LNCaP clone FGC (cell line): ENCODE data around the gene C6orf89.
A peak's percentile ranks its signal among the peaks of the same experiment; 100 is the strongest.

Experiments
- DNase-seq: peaks from one replicate; pipeline ENCODE4 v3.0.0-alpha.2; 2011; ENCODE audit warnings: low read depth
- H3K4me3 ChIP-seq: 2 replicates; pipeline ENCODE4 v1.5.1; 2011; ENCODE audit warnings: mild to moderate bottlenecking, low read depth, low read length, control low read depth
- TF ChIP-seq, protein P1 (sequence below): IDR thresholded peaks from 2 replicates; pipeline ENCODE4 v1.5.1; 2012; ENCODE audit warnings: mild to moderate bottlenecking; ENCODE audit not compliant: control insufficient read depth, insufficient read depth; ENCODE audit errors: extremely low read depth

C6orf89 gene

DNA sequence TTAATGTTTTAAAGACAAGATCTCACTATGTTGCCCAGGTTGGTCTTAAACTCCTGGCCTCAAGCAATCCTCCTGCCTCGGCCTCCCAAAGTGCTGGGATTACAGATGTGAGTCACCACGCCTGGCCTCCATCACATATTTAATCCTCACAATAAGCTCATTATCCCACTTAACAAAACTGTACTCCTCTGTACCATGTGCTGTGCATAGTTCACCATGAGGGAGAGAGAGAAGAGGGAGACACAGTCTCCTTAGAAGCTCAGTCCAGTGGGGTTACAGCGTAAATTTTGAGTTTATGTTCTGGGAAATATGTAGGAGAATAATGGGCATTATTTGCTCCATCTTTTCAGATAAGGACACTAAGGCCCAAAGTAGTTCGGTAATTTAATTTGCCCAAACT is 38.6 kb upstream of the C6orf89 start:
- TF ChIP-seq, protein P1, sequence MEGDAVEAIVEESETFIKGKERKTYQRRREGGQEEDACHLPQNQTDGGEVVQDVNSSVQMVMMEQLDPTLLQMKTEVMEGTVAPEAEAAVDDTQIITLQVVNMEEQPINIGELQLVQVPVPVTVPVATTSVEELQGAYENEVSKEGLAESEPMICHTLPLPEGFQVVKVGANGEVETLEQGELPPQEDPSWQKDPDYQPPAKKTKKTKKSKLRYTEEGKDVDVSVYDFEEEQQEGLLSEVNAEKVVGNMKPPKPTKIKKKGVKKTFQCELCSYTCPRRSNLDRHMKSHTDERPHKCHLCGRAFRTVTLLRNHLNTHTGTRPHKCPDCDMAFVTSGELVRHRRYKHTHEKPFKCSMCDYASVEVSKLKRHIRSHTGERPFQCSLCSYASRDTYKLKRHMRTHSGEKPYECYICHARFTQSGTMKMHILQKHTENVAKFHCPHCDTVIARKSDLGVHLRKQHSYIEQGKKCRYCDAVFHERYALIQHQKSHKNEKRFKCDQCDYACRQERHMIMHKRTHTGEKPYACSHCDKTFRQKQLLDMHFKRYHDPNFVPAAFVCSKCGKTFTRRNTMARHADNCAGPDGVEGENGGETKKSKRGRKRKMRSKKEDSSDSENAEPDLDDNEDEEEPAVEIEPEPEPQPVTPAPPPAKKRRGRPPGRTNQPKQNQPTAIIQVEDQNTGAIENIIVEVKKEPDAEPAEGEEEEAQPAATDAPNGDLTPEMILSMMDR, result no peak
- no peak for DNase-seq
- H3K4me3 ChIP-seq, result no peak overlapping the region

DNA sequence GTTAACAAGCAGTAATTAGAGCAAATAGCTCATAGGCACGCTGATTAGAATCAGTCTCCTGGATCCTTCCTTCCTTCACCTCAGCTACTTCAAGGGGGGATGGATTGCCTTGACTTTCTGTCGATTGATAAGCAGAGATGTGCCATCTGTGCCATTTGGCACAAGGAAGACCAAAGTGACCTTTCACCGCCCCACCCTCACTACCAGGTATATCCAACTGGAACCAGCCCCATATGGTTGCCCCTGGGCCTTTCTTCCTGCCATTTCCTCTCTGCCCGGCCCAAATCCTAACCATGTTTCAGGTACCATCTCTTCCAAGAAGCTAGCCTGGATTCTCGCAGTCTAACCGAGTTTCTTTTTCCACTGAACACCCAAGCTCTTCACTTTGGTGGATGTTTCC is 37.8 kb upstream of the C6orf89 start:
- no peak for DNase-seq
- no peak overlapping the region for H3K4me3 ChIP-seq
- TF ChIP-seq, protein P1, result no peak

DNA sequence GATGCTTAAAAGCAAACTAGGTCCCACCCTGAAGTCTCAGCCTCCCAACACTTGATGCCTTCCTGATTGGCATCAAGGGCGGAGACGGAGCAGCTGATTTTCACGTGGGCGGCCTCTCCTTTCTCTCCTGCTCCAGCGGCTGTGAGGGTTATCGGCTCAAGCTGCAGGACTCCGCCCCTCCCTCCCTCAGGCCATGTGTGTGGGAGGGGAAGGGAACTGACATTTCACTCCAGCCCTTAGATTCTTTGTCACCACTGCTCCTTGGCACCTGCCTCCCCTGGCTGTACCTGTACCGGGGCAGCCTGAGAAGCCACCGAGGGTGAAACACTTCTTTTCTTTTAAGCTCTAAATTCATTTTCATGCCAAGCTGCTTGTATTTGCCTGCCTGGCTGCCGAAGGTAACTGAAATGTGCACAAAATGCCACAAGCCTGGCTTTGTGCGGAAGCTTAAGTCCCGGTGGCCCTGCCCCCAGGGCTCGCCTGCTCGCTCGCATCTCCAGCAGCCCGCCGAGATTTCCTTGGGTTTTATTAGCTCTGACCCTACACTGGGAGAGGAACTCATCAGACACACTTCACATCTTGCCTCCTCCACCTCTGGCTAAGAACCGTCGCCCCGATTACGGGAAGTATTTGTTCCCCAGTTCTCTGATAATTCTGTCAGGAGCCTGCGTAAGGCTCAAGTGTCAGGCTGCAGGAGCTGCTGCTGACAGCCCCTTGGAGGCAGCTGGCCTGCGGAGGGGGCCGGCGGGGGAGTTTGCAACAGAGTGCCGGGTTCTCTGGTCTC is 36.9 kb upstream of the C6orf89 start:
- no peak for DNase-seq
- H3K4me3 ChIP-seq, result no peak overlapping the region
- TF ChIP-seq, protein P1, result no peak

DNA sequence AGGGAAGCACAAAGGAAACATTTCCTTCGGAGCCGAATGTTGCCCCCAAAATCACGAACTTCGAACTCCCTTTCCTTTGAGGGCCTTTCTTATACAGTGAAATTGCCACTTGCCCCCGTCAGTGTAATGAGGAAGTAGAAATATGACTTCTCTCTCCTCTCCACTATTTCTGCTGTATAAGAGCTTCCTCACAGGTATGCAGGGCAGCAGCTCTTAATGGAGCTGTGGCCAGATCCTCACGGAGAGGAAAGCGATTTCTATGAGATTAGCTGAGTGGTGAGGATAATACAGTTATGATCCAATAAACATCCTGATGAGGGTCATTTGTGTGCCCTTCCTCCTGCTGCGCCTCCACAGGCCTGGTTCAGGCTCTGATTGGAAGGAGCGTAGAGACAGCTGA is 35.7 kb upstream of the C6orf89 start:
- TF ChIP-seq, protein P1, result no peak
- no peak for DNase-seq
- H3K4me3 ChIP-seq, result no peak overlapping the region

DNA sequence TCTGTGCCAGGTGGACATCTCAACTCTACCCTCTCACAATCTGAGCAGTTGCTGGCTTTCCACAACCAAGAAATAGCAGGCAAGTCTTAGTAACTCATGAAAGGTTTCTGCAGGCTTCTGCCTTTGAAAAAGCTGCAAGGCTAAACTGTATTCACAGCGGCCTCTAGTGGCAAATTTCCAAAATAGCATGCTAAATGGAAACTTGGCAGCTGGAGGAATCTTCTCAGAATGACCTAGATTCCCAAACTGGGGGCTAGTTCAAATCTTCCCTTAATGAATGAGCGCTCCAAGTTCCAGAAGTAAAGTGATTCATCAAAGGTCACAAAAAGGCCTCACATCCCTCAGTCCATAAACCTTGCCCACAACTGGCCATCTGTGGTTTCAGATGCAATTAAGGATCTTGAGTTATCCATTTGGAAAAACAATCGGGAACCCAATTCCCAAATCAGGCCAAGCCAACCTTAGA is 34.6 kb upstream of the C6orf89 start:
- no peak overlapping the region for H3K4me3 ChIP-seq
- TF ChIP-seq, protein P1, result peak; percentile 71
- DNase-seq, result no peak

DNA sequence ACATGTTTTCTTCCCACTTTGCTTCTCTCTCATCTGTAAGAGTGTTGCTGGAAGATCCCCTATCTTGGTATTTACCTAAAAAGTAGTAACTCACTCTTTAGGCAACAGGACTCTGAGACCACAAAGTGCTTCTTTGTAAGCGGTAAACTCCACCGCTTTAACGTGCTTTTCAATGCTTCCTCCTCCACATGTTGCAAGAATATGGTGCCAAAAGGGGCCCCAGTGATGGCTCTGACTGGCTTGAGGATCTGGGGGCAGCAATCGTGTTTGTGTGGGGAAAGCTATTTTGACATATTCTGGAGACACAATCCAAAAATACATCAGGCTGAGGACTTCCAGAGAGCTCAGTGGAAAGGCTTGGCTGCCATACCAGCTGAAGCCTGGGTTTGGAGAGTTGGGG is 34.1 kb upstream of the C6orf89 start:
- no peak for DNase-seq
- TF ChIP-seq, protein P1, result no peak
- no peak overlapping the region for H3K4me3 ChIP-seq

DNA sequence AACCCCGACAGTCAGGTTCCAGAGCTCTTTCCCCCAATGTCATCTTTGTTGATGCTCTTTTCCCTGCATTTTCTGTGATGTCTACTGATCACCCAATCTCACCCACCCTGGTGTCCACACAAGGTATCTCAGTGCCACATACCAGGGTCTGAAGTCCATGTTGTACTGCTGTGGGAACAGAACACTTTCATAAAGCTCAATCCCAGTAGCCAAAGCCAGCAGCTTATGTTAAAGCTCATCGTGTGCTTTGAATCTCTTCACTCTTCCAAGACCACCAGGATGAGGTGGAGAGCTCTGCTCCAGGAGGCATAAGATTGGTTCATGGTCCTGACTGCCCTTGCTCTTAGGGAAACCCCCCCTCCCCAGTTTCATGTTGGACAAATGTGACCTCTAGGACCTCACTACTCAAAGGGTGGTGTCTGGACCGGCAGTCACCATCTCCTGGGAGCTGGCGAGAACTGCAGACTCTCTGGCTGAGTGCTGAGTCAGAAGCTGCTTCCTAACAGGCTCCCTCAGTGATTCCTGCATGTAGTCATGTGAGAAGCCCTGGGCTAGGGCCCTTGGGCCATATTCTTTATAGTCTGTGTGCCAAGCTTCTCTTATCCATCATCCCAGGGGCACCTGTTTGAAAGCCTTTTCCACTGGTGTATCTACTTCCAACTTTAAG is 33.1 kb upstream of the C6orf89 start:
- TF ChIP-seq, protein P1, result no peak
- no peak overlapping the region for H3K4me3 ChIP-seq
- no peak for DNase-seq
